Neuronal stem cell (in vitro differentiated cells): ENCODE measurements around the gene C9orf85.

Experiments
- DNase-seq: peaks from one replicate; pipeline ENCODE4 v3.0.0-alpha.2; 2013; ENCODE audit warnings: low spot score
- H2AFZ ChIP-seq: one replicate; pipeline ENCODE4 v1.6.1; 2013; ENCODE audit warnings: mild to moderate bottlenecking, low read length, inconsistent platforms
- H2AK5ac ChIP-seq: 2 replicates; pipeline ENCODE4 v1.6.1; 2013; ENCODE audit warnings: low read depth, mild to moderate bottlenecking, inconsistent platforms, low read length, moderate library complexity, mixed read lengths
- H2BK120ac ChIP-seq: 2 replicates; pipeline ENCODE4 v1.6.1; 2013; ENCODE audit warnings: low read depth, mild to moderate bottlenecking, inconsistent platforms, low read length, moderate library complexity, mixed read lengths
- H2BK12ac ChIP-seq: one replicate; pipeline ENCODE4 v1.6.1; 2013; ENCODE audit warnings: low read length, inconsistent platforms
- H2BK15ac ChIP-seq: 2 replicates; pipeline ENCODE4 v1.6.1; 2013; ENCODE audit warnings: mild to moderate bottlenecking, low read length, inconsistent platforms, mixed read lengths
- H2BK5ac ChIP-seq: one replicate; pipeline ENCODE4 v1.6.1; 2013; ENCODE audit warnings: inconsistent platforms, mild to moderate bottlenecking, low read length, moderate library complexity
- H3K14ac ChIP-seq: one replicate; pipeline ENCODE4 v1.6.1; 2013; ENCODE audit warnings: low read length, inconsistent platforms
- H3K18ac ChIP-seq: 2 replicates; pipeline ENCODE4 v1.6.1; 2013; ENCODE audit warnings: low read length, inconsistent platforms
- H3K23ac ChIP-seq: 2 replicates; pipeline ENCODE4 v1.6.1; 2013; ENCODE audit warnings: low read depth, mild to moderate bottlenecking, mixed read lengths, low read length, inconsistent platforms; ENCODE audit not compliant: poor library complexity
- H3K27ac ChIP-seq: replicated peaks from 3 replicates; pipeline ENCODE4 v1.5.1; 2013; ENCODE audit warnings: low read length, inconsistent platforms
- H3K27me3 ChIP-seq, 3 experiments: 2 replicates each; pipeline ENCODE4 v1.6.1; 2013; ENCODE audit warnings: low read length in 3 of 3, mild to moderate bottlenecking in 2 of 3, inconsistent platforms in 1 of 3, low read depth in 1 of 3, mixed read lengths in 1 of 3, moderate library complexity in 1 of 3; ENCODE audit not compliant: control insufficient read depth in 3 of 3, insufficient read depth in 3 of 3
- H3K36me3 ChIP-seq, 2 donors: replicated peaks in 1 of 2; 2 replicates each; pipeline ENCODE4 v1.6.1; 2013; ENCODE audit warnings: low read length in 2 of 2; ENCODE audit not compliant: control insufficient read depth in 2 of 2, insufficient read depth in 2 of 2
- H3K4ac ChIP-seq: 2 replicates; pipeline ENCODE4 v1.6.1; 2013; ENCODE audit warnings: inconsistent platforms, mild to moderate bottlenecking, low read length, moderate library complexity
- H3K4me1 ChIP-seq, 2 donors: 1 replicate in 1 of 2; 2 replicates in 1 of 2; pipeline ENCODE4 v1.6.1; 2013; ENCODE audit warnings: low read length in 2 of 2, low read depth in 1 of 2; ENCODE audit not compliant: control insufficient read depth in 2 of 2, insufficient read depth in 1 of 2
- H3K4me2 ChIP-seq: one replicate; pipeline ENCODE4 v1.6.1; 2013; ENCODE audit warnings: mild to moderate bottlenecking, low read length, inconsistent platforms; ENCODE audit not compliant: insufficient read depth, poor library complexity, severe bottlenecking
- H3K4me3 ChIP-seq, 2 donors: 2 replicates each; pipeline ENCODE4 v1.5.1; 2013; ENCODE audit warnings: low read length in 2 of 2, mild to moderate bottlenecking in 2 of 2, inconsistent platforms in 1 of 2, moderate library complexity in 1 of 2
- H3K79me1 ChIP-seq: one replicate; pipeline ENCODE4 v1.6.1; 2013; ENCODE audit warnings: low read depth, mild to moderate bottlenecking, inconsistent platforms, low read length, moderate library complexity
- H3K9ac ChIP-seq: one replicate; pipeline ENCODE4 v1.6.1; 2013; ENCODE audit warnings: mild to moderate bottlenecking, low read depth, low read length, inconsistent platforms; ENCODE audit not compliant: poor library complexity
- H3K9me3 ChIP-seq, 2 donors: replicated peaks in 1 of 2; 2 replicates each; pipeline versions ENCODE3 to v1.6.1; 2013; ENCODE audit warnings: low read length in 2 of 2, mild to moderate bottlenecking in 2 of 2, inconsistent platforms in 1 of 2, low read depth in 1 of 2, mixed read lengths in 1 of 2, moderate library complexity in 1 of 2; ENCODE audit not compliant: control insufficient read depth in 2 of 2, insufficient read depth in 1 of 2
- H4K8ac ChIP-seq: one replicate; pipeline ENCODE4 v1.6.1; 2013; ENCODE audit warnings: low read depth, mild to moderate bottlenecking, inconsistent platforms, low read length, moderate library complexity
- H4K91ac ChIP-seq: one replicate; pipeline ENCODE4 v1.6.1; 2013; ENCODE audit warnings: low read length, low read depth, mild to moderate bottlenecking, inconsistent platforms; ENCODE audit not compliant: poor library complexity
- WGBS, 2 donors: extraction: QIAGEN DNeasy Blood & Tissue Kit; methylation state at CpG; one replicate each; pipeline ENCODE4 v1.1.7; 2013; ENCODE audit warnings: missing lambda C conversion rate in 2 of 2, mixed read lengths in 1 of 2; ENCODE audit not compliant: insufficient read length in 2 of 2, insufficient replicate concordance in 1 of 2; ENCODE audit errors: extremely low coverage in 2 of 2; 5-methylcytosine and 5-hydroxymethylcytosine counted together

Gene C9orf85

DNA sequence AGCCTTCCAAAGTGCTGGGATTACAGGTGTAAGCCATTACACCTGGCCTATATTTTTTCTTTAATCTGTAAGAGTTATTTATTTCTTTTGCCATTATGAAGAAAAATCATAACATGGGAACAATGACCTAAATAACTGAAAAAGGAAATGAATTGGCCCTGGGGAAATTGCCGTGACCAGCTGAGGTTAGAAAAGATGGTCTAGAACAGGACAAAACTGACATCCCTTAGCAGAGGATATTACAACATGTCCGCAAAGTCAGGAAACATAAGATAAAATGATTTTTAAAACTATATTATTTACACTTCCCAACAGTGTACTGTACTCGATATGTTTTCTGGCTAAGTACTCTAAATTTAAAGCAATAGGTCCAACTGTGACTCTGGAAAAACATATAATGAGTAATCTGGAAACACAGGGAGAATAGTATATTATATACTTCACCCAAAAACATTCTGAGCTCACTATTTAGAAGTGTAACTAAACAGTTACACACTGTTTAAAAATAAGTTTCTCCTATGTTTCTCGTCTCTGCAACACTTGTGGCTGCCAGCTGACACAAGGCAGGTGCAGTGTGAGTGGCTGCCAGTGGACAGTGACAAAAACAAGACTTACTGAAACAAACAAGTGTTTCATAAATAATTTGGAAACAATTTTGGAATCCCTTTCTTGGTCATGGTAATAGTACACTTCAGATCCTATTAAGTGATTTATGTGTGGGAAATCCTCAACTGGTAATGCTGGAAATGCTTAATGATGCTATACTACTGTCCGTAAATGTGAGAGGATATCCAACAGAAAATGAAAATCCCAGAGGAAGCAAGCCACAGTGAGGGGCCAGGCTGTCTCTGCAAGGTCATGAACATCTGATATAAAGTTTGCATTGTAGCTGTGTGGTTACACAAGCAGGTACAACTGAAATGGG, 69.1 kb downstream of the C9orf85 start:
- Histone ChIP-seq H2BK15ac (no peak overlapping the region), H4K8ac (no peak overlapping the region), H4K91ac (no peak overlapping the region), H2BK5ac (no peak overlapping the region), H3K36me3 (no peaks in the 10 kb centered on the region), H3K4me3 (no peak overlapping the region), H3K9ac (no peak overlapping the region), H3K4me2 (no peak overlapping the region), H3K4ac (no peak overlapping the region), H3K79me1 (no peaks in the 10 kb centered on the region), H2BK12ac (no peak overlapping the region), H2AK5ac (no peak overlapping the region), H3K27me3 (no peaks in the 10 kb centered on the region), H3K27ac (no peak overlapping the region), H3K23ac (no peak overlapping the region), H3K18ac (no peak overlapping the region), H2AFZ (no peak overlapping the region), H3K14ac (no peak overlapping the region), H3K4me1 (no peaks in the 10 kb centered on the region), H2BK120ac (no peak overlapping the region), H3K9me3 (peaks cover 0 to 2% of the 10 kb centered on the region in 2 donors)
- WGBS, 2 donors, result no CpG with 5 or more reads among the region's 5 CpGs
- no peak for DNase-seq

GRCh38 chr9:71981944-71982343, 70.5 kb downstream of the C9orf85 start:
- Histone ChIP-seq H3K36me3 (no peaks in the 10 kb centered on the region), H2AFZ (no peak overlapping the region), H3K9me3 (peaks cover 0 to 2% of the 10 kb centered on the region in 2 donors), H3K27ac (no peak overlapping the region), H3K9ac (no peak overlapping the region), H2BK15ac (no peak overlapping the region), H4K8ac (no peak overlapping the region), H3K4me1 (no peaks in the 10 kb centered on the region), H2BK120ac (no peak overlapping the region), H2AK5ac (no peak overlapping the region), H4K91ac (no peak overlapping the region), H3K14ac (no peak overlapping the region), H3K27me3 (no peaks in the 10 kb centered on the region), H3K4me2 (no peak overlapping the region), H3K4ac (no peak overlapping the region), H3K18ac (no peak overlapping the region), H3K4me3 (no peak overlapping the region), H2BK12ac (no peak overlapping the region), H3K23ac (no peak overlapping the region), H3K79me1 (no peaks in the 10 kb centered on the region), H2BK5ac (no peak overlapping the region)
- WGBS, 2 donors, result no CpG with 5 or more reads among the region's 2 CpGs
- no peak for DNase-seq

DNA sequence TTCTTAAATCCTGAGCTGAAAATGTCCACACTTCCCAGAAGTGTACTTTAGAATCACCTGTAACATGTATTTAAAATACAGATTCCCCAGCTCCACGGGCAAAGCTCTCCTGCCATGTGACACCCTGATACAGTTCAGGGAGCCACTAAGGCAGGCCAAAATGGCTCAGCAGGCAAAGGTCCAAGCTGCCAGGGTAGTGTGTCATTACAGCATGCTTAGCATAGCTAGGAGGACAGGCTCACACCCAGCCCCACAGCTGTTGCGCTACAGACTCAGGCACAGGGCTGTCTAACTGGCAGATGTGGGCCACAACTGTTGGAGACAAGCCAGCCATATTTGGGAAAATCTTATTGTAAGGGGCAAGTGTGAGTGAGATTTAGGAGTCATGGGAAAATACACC, 73.0 kb downstream of the C9orf85 start:
- no peaks in the 10 kb centered on the region for H3K36me3 ChIP-seq
- H4K91ac ChIP-seq, result no peak overlapping the region
- no peak overlapping the region for H3K4me2 ChIP-seq
- no peak overlapping the region for H2BK12ac ChIP-seq
- no CpG with 5 or more reads among the region's 2 CpGs for WGBS, 2 donors
- no peak overlapping the region for H2BK15ac ChIP-seq
- H3K27me3 ChIP-seq, result no peaks in the 10 kb centered on the region
- no peak overlapping the region for H3K4ac ChIP-seq
- no peak overlapping the region for H3K4me3 ChIP-seq
- no peak overlapping the region for H2AFZ ChIP-seq
- no peak overlapping the region for H2BK5ac ChIP-seq
- peaks cover 0 to 2% of the 10 kb centered on the region in 2 donors for H3K9me3 ChIP-seq
- peak overlapping the region; percentile 45 for H3K23ac ChIP-seq
- no peak overlapping the region for H4K8ac ChIP-seq
- H3K9ac ChIP-seq, result peak overlapping the region; percentile 25
- no peaks in the 10 kb centered on the region for H3K79me1 ChIP-seq
- H3K4me1 ChIP-seq, result no peaks in the 10 kb centered on the region
- no peak overlapping the region for H2BK120ac ChIP-seq
- no peak overlapping the region for H3K14ac ChIP-seq
- peak overlapping the region; percentile 11 for H3K18ac ChIP-seq
- H2AK5ac ChIP-seq, result no peak overlapping the region
- DNase-seq, result no peak
- H3K27ac ChIP-seq, result no peak overlapping the region

DNA sequence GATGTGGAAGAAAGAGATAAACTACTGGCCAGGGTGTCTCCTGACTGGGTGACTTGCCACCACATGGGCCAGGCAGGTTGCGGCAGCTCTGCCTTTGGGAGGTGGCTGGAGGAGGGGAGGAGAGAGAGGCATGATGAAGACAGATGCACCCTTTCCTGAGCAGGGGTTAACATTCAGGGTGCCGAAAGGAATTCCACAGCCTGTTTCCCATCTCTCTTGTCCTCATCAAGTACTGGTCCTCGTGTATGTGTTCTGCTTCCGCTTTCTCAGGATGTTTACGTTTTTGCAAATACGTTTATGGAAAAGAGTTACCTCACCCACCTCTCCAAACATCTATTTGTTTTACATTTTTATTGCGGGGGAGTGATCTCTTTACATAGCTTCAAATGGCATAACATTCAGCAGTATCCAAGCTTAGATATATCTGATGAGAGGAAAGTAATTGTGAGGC, 73.4 kb downstream of the C9orf85 start:
- Histone ChIP-seq H3K18ac (no peak overlapping the region), H3K4me1 (no peaks in the 10 kb centered on the region), H3K4ac (no peak overlapping the region), H3K23ac (no peak overlapping the region), H2BK15ac (no peak overlapping the region), H2BK120ac (no peak overlapping the region), H3K27ac (no peak overlapping the region), H2AFZ (no peak overlapping the region), H3K9me3 (peaks cover 0 to 2% of the 10 kb centered on the region in 2 donors), H2AK5ac (no peak overlapping the region), H3K27me3 (no peaks in the 10 kb centered on the region), H3K9ac (no peak overlapping the region), H3K36me3 (no peaks in the 10 kb centered on the region), H2BK5ac (no peak overlapping the region), H3K14ac (no peak overlapping the region), H3K79me1 (no peaks in the 10 kb centered on the region), H4K8ac (no peak overlapping the region), H3K4me3 (no peak overlapping the region), H3K4me2 (no peak overlapping the region), H4K91ac (no peak overlapping the region), H2BK12ac (no peak overlapping the region)
- WGBS, 2 donors, result no CpG with 5 or more reads among the region's 7 CpGs
- no peak for DNase-seq
